Fibroblast of skin of right biceps (primary cell): ENCODE results near the gene MEIS1.
A peak's percentile ranks its signal among the peaks of the same experiment; 100 is the strongest.

Source experiments
- DNase-seq: peaks from one replicate; pipeline ENCODE4 v3.0.0-alpha.2; 2013

MEIS1 gene

GRCh38 chr2:66583881-66584280, 149.0 kb downstream of the MEIS1 start:
- DNase-seq = no peak

- no peak for DNase-seq
Observed at GRCh38 chr2:66585587-66585986, 150.7 kb downstream of the MEIS1 start.

- DNase-seq = peak; percentile 36
Observed at GRCh38 chr2:66587216-66587615, 152.3 kb downstream of the MEIS1 start.

GRCh38 chr2:66594001-66594400, 159.1 kb downstream of the MEIS1 start:
- no peak for DNase-seq

- DNase-seq = no peak
Observed at GRCh38 chr2:66595556-66595955, 160.6 kb downstream of the MEIS1 start.

GRCh38 chr2:66596256-66596655, 161.3 kb downstream of the MEIS1 start:
- DNase-seq = peak; percentile 28

- no peak for DNase-seq
Observed at GRCh38 chr2:66601624-66602023, 166.7 kb downstream of the MEIS1 start.

GRCh38 chr2:66602341-66602740, 167.4 kb downstream of the MEIS1 start:
- DNase-seq = no peak

GRCh38 chr2:66604326-66604725, 169.4 kb downstream of the MEIS1 start:
- DNase-seq = no peak

- no peak for DNase-seq
Observed at GRCh38 chr2:66604976-66605375, 170.1 kb downstream of the MEIS1 start.

GRCh38 chr2:66607152-66607551, 172.2 kb downstream of the MEIS1 start:
- DNase-seq = no peak
